HL-60 (cell line): Measurements from ENCODE around the gene MRPL9.
A peak's percentile ranks its signal among the peaks of the same experiment; 100 is the strongest.

Experiments
- DNase-seq, 2 experiments: peaks; one replicate each; pipeline ENCODE4 v3.0.0-alpha.2; 2010 to 2020; ENCODE audit warnings: low read depth in 1 of 2, low spot score in 1 of 2
- H3K27ac ChIP-seq: fragments of 250-450 bp; sonication (Bioruptor Pico); replicated peaks from 2 replicates; pipeline ENCODE4 v1.5.1; 2020; ENCODE audit warnings: mild to moderate bottlenecking, moderate library complexity
- H3K27me3 ChIP-seq: fragments of 250-450 bp; sonication (Bioruptor Pico); 2 replicates; pipeline ENCODE4 v1.5.1; 2021; ENCODE audit warnings: mild to moderate bottlenecking, moderate library complexity; ENCODE audit not compliant: insufficient read depth, poor library complexity, severe bottlenecking
- H3K4me3 ChIP-seq: replicated peaks from 2 replicates; pipeline ENCODE4 v1.5.1; 2011; ENCODE audit warnings: mild to moderate bottlenecking, control low read depth, low read length; ENCODE audit not compliant: insufficient read depth
- CTCF ChIP-seq: IDR thresholded peaks from one replicate; pipeline ENCODE4 v1.5.1; 2011; ENCODE audit warnings: low read length, control low read depth, inconsistent platforms; ENCODE audit not compliant: insufficient read depth
- GABPA ChIP-seq: IDR thresholded peaks from 2 replicates; pipeline ENCODE4 v1.6.1; 2012; ENCODE audit warnings: low read depth
- POLR2AphosphoS5 ChIP-seq: IDR thresholded peaks from 2 replicates; pipeline ENCODE4 v1.6.1; 2012; ENCODE audit warnings: low read depth
- REST ChIP-seq: IDR thresholded peaks from 2 replicates; pipeline ENCODE4 v1.6.1; 2012; ENCODE audit warnings: low read depth; ENCODE audit not compliant: insufficient replicate concordance
- SPI1 ChIP-seq: IDR thresholded peaks from 2 replicates; pipeline ENCODE4 v1.6.1; 2012; ENCODE audit warnings: low read depth, mild to moderate bottlenecking, borderline replicate concordance
- long read RNA-seq: library from polyadenylated mRNA; unstranded; transcript quantifications from one replicate; pipeline ENCODE4 v2.0.0, GENCODE V29; 2020

Gene MRPL9
- long read RNA-seq, transcript MRPL9-202 (7 exons, 1,296 nt), result major isoform, 515 of 582 reads
- long read RNA-seq, transcript MRPL9-201 (6 exons, 882 nt), result minor isoform, 16 of 582 reads
- long read RNA-seq, partial matches to known transcripts, result 4 of 582 reads
- long read RNA-seq, other reads (novel, unspliced or antisense), result 47 of 582 reads

GRCh38 chr1:151762941-151763921 lies at the start of gene MRPL9:
Gene MRPL9, minus strand, starts transcription at chr1:151763496. Its CDS starts 17 bp downstream, at chr1:151763479.
- no peak for TF ChIP-seq SPI1
- peak; percentile 74 for TF ChIP-seq POLR2AphosphoS5
- TF ChIP-seq CTCF, result no peak
- TF ChIP-seq GABPA, result no peak
- TF ChIP-seq REST, result peak; percentile 61
- DNase-seq, result peak; percentile 74 to 88
- peak within 1 kb of the TSS; percentile 72 for H3K27ac ChIP-seq
- peak within 1 kb of the TSS; percentile 90 for H3K4me3 ChIP-seq
- no peaks in the 10 kb centered on the region for H3K27me3 ChIP-seq

GRCh38 chr1:151811181-151811580 lies 47.9 kb upstream of the MRPL9 start:
- no peak for TF ChIP-seq GABPA
- TF ChIP-seq CTCF, result no peak
- no peak for TF ChIP-seq POLR2AphosphoS5
- no peak for TF ChIP-seq REST
- TF ChIP-seq SPI1, result no peak
- Histone ChIP-seq H3K4me3 (no peak overlapping the region), H3K27me3 (no peaks in the 10 kb centered on the region), H3K27ac (no peak overlapping the region)
- no peak for DNase-seq

GRCh38 chr1:151809985-151810556 lies 46.8 kb upstream of the MRPL9 start:
- TF ChIP-seq REST (no peak), POLR2AphosphoS5 (no peak), SPI1 (no peak), CTCF (no peak), GABPA (no peak)
- H3K27ac ChIP-seq, result no peak overlapping the region
- no peak overlapping the region for H3K4me3 ChIP-seq
- DNase-seq, result no peak
- no peaks in the 10 kb centered on the region for H3K27me3 ChIP-seq
